ENCODE data around the gene MYL11. TPM values are rescaled to one million over a fixed set of nuclear protein-coding genes. Genes with fewer than 3 reads are reported as not detected.

Gene MYL11
- polyA plus RNA-seq, 3 donors, result 0.98 to 1.3 TPM; not detected in 1

GRCh38 chr16:30407804-30408534, 33.4 kb downstream of the MYL11 start:
- no peak overlapping the region for H3K27ac ChIP-seq (ENCODE audit: low read depth, low read length)
- 17 to 28% (median 20%) methylated on average over 8 to 16 of the region's 19 CpGs for WGBS, 3 donors

GRCh38 chr16:30409125-30410060, 34.8 kb downstream of the MYL11 start:
- no peak overlapping the region for H3K27ac ChIP-seq (ENCODE audit: low read depth, low read length)

GRCh38 chr16:30413112-30413806, 38.7 kb downstream of the MYL11 start:
- H3K27ac ChIP-seq (ENCODE audit: low read depth, low read length), result no peak overlapping the region
- 72 to 90% (median 88%) methylated on average over 6 of the region's 6 CpGs for WGBS, 3 donors

More at GRCh38 chr16:30409125-30410060, 34.8 kb downstream of the MYL11 start:
- 36 to 40% (median 40%) methylated on average over 15 of the region's 15 CpGs for WGBS, 3 donors

- WGBS, 3 donors, result 54 to 92% (median 90%) methylated on average over 5 of the region's 5 CpGs
Measured at GRCh38 chr16:30414159-30414558, 39.6 kb downstream of the MYL11 start.

GRCh38 chr16:30416047-30416603, 41.5 kb downstream of the MYL11 start:
- no peak overlapping the region for H3K27ac ChIP-seq (ENCODE audit: low read depth, low read length)
- WGBS, 3 donors, result 86 to 98% (median 97%) methylated on average over 4 of the region's 4 CpGs

More at GRCh38 chr16:30414159-30414558, 39.6 kb downstream of the MYL11 start:
- no peak overlapping the region for H3K27ac ChIP-seq (ENCODE audit: low read depth, low read length)

- 66 to 68% (median 66%) methylated on average over 16 to 18 of the region's 18 CpGs for WGBS, 3 donors
- H3K27ac ChIP-seq (ENCODE audit: low read depth, low read length), result peak overlapping the region; percentile 43
Measured at GRCh38 chr16:30416624-30417528, 42.3 kb downstream of the MYL11 start.

- 1% methylated on average over 108 to 140 of the region's 140 CpGs for WGBS, 3 donors
- peak overlapping the region; percentile 43 for H3K27ac ChIP-seq (ENCODE audit: low read depth, low read length)
Measured at GRCh38 chr16:30417529-30418349, 43.1 kb downstream of the MYL11 start.

- WGBS, 3 donors, result 60 to 70% (median 70%) methylated on average over 31 of the region's 31 CpGs
- no peak overlapping the region for H3K27ac ChIP-seq (ENCODE audit: low read depth, low read length)
Measured at GRCh38 chr16:30418350-30419181, 44.0 kb downstream of the MYL11 start.

GRCh38 chr16:30421010-30421409, 46.4 kb downstream of the MYL11 start:
- 76 to 86% (median 81%) methylated on average over 5 of the region's 5 CpGs for WGBS, 3 donors
- no peak overlapping the region for H3K27ac ChIP-seq (ENCODE audit: low read depth, low read length)

Other genes starting within 250 kb of the MYL11 start
- 10 to 100 TPM; 14.9 to 73.1 (median 72.4) TPM for gene CORO1A, start 191.2 kb upstream of the MYL11 start, polyA plus RNA-seq
- gene BOLA2B, start 181.1 kb upstream of the MYL11 start, polyA plus RNA-seq, result 100 to 1,000 TPM in 2 of 3 donors, 10 to 100 TPM in 1; 77.5 to 143 (median 136) TPM
- gene SLX1A, start 180.9 kb upstream of the MYL11 start, polyA plus RNA-seq, result 10 to 100 TPM; 33.5 to 60.0 (median 44.0) TPM
- 10 to 100 TPM in 1 of 3 donors, 1 to 10 TPM in 2; 4.9 to 20.1 (median 5.0) TPM for gene SULT1A3, start 175.5 kb upstream of the MYL11 start, polyA plus RNA-seq
- gene NPIPB13, start 126.3 kb upstream of the MYL11 start, polyA plus RNA-seq, result 1 to 10 TPM; 2.7 to 5.5 (median 3.0) TPM
- 10 to 100 TPM; 27.0 to 41.5 (median 37.5) TPM for gene CD2BP2, start 19.5 kb upstream of the MYL11 start, polyA plus RNA-seq
- gene TBC1D10B, start 4.3 kb upstream of the MYL11 start, polyA plus RNA-seq, result 10 to 100 TPM; 12.4 to 28.2 (median 27.6) TPM
- gene SEPTIN1, start 7.8 kb downstream of the MYL11 start, polyA plus RNA-seq, result 1 to 10 TPM; 1.8 to 3.9 (median 3.6) TPM
- gene ZNF48, start 20.6 kb downstream of the MYL11 start, polyA plus RNA-seq, result 1 to 10 TPM; 2.4 to 3.9 (median 3.2) TPM
- gene ZNF771, start 32.8 kb downstream of the MYL11 start, polyA plus RNA-seq, result 1 to 10 TPM; 4.2 to 6.4 (median 4.9) TPM
- 10 to 100 TPM; 27.5 to 29.8 (median 29.2) TPM for gene DCTPP1, start 55.2 kb downstream of the MYL11 start, polyA plus RNA-seq
- 10 to 100 TPM; 25.0 to 45.0 (median 38.6) TPM for gene SEPHS2, start 71.1 kb downstream of the MYL11 start, polyA plus RNA-seq
- 1 to 10 TPM; 1.2 to 5.3 (median 4.3) TPM for gene ITGAL, start 97.9 kb downstream of the MYL11 start, polyA plus RNA-seq
- gene ZNF768, start 151.8 kb downstream of the MYL11 start, polyA plus RNA-seq, result 10 to 100 TPM; 17.8 to 33.9 (median 22.3) TPM
- gene ZNF747, start 160.1 kb downstream of the MYL11 start, polyA plus RNA-seq, result 1 to 10 TPM; 3.8 to 6.1 (median 5.3) TPM
- gene ZNF764, start 183.6 kb downstream of the MYL11 start, polyA plus RNA-seq, result 1 to 10 TPM; 3.0 to 4.8 (median 3.8) TPM
- gene ZNF688, start 196.9 kb downstream of the MYL11 start, polyA plus RNA-seq, result 10 to 100 TPM in 1 of 3 donors, 1 to 10 TPM in 2; 8.7 to 21.9 (median 9.7) TPM
- 1 to 10 TPM; 3.8 to 5.7 (median 4.4) TPM for gene ZNF785, start 210.9 kb downstream of the MYL11 start, polyA plus RNA-seq
- gene ZNF689, start 235.6 kb downstream of the MYL11 start, polyA plus RNA-seq, result 1 to 10 TPM; 3.7 to 4.2 (median 4.2) TPM